ENCODE measurements around the gene BTBD7.
"Not testable (repeated sequence)": the region's sequence is repeated elsewhere in the genome, so short reads cannot be mapped to it uniquely, and the experiment has no call there.

Gene BTBD7, protein sequence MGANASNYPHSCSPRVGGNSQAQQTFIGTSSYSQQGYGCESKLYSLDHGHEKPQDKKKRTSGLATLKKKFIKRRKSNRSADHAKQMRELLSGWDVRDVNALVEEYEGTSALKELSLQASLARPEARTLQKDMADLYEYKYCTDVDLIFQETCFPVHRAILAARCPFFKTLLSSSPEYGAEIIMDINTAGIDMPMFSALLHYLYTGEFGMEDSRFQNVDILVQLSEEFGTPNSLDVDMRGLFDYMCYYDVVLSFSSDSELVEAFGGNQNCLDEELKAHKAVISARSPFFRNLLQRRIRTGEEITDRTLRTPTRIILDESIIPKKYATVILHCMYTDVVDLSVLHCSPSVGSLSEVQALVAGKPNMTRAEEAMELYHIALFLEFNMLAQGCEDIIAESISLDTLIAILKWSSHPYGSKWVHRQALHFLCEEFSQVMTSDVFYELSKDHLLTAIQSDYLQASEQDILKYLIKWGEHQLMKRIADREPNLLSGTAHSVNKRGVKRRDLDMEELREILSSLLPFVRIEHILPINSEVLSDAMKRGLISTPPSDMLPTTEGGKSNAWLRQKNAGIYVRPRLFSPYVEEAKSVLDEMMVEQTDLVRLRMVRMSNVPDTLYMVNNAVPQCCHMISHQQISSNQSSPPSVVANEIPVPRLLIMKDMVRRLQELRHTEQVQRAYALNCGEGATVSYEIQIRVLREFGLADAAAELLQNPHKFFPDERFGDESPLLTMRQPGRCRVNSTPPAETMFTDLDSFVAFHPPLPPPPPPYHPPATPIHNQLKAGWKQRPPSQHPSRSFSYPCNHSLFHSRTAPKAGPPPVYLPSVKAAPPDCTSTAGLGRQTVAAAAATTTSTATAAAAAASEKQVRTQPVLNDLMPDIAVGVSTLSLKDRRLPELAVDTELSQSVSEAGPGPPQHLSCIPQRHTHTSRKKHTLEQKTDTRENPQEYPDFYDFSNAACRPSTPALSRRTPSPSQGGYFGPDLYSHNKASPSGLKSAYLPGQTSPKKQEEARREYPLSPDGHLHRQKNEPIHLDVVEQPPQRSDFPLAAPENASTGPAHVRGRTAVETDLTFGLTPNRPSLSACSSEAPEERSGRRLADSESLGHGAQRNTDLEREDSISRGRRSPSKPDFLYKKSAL

GRCh38 chr14:93332853-93333630 lies at the start of gene BTBD7:
Gene BTBD7, minus strand, starts transcription at chr14:93333036. Its CDS starts 36,985 bp downstream, at chr14:93296051.
- peak; percentile 94 for DNase-seq
- in situ Hi-C loops (cut with HindIII; ENCODE audit: low pct_ligation_motif_present, low pct_unique_long_range_greater_than_20kb, low sequenced_read_pairs): no loop called here

- in situ Hi-C loops (cut with HindIII; ENCODE audit: low pct_ligation_motif_present, low pct_unique_long_range_greater_than_20kb, low sequenced_read_pairs): no loop called here
- DNase-seq: no peak
These were observed 48.8 kb upstream of the BTBD7 start for GRCh38 chr14:93381644-93382043.

- in situ Hi-C loops (cut with HindIII; ENCODE audit: low pct_ligation_motif_present, low pct_unique_long_range_greater_than_20kb, low sequenced_read_pairs): no loop called here
These were observed 47.0 kb upstream of the BTBD7 start for GRCh38 chr14:93379831-93380230.

DNA sequence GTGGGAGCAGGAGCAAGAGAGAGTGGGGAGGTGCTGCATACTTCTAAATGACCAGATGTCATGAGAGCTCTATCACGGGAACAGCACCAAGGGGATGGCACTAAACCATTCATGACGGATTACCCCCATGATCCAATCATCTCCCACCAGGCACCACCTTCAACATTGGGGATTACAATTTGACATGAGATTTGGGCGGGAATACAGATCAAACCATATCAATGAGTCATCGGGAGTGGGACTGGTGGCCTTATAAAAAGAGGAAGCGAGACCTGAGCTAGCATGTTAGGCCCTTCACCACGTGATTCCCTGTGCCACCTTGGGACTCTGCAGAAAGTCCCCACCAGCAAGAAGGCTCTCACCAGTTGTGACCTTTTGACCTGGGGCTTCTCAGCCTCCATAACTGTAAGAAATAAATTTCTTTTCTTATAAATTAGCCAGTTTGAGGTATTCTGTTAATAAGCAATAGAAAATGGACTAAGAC lies 42.9 kb upstream of the BTBD7 start:
- no peak for DNase-seq

More at GRCh38 chr14:93379831-93380230, 47.0 kb upstream of the BTBD7 start:
- no peak for DNase-seq

GRCh38 chr14:93369713-93370266 lies 37.0 kb upstream of the BTBD7 start:
- no peak for DNase-seq
- in situ Hi-C loops (cut with HindIII; ENCODE audit: low pct_ligation_motif_present, low pct_unique_long_range_greater_than_20kb, low sequenced_read_pairs): no loop called here

More for the DNA sequence above, 42.9 kb upstream of the BTBD7 start:
- in situ Hi-C loops (cut with HindIII; ENCODE audit: low pct_ligation_motif_present, low pct_unique_long_range_greater_than_20kb, low sequenced_read_pairs): no loop called here

DNA sequence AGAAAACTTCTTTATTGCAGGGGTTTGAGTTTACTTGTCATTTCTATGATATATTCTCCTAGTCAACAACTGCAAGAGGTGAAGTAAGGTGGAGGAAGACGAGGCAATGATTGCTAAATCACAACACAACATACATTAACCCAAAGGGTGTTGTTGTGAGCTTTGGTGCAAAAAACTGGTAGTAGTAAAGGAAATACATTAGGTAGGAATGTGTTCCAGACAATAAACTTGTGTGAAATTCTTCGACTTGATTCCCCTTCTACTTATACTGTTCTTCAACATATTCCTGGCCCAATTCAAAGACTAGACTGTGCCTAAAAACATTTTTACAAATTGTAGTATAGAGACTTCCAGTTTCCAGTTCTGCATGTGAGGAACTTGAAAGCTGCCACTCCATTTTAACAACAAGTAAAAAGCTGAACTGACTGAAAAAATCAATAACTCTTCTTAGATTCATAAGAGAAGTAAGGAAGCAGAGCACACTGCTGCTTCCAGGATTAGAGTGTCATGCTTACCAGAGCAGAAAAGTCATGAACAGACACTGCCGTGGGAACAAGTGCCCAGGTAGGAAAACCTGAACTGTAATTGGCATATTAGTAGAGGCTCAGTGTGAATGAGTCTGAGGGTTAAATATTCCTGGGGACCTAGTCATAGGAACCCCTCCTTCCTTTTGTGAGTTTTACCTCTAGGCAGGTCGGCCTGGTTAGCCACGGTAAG lies 36.3 kb upstream of the BTBD7 start:
- in situ Hi-C loops (cut with HindIII; ENCODE audit: low pct_ligation_motif_present, low pct_unique_long_range_greater_than_20kb, low sequenced_read_pairs): no loop called here

GRCh38 chr14:93354873-93355272 lies 22.0 kb upstream of the BTBD7 start:
- DNase-seq; in situ Hi-C loops (cut with HindIII; ENCODE audit: low pct_ligation_motif_present, low pct_unique_long_range_greater_than_20kb, low sequenced_read_pairs): not testable (repeated sequence)

More for the DNA sequence above, 36.3 kb upstream of the BTBD7 start:
- no peak for DNase-seq

DNA sequence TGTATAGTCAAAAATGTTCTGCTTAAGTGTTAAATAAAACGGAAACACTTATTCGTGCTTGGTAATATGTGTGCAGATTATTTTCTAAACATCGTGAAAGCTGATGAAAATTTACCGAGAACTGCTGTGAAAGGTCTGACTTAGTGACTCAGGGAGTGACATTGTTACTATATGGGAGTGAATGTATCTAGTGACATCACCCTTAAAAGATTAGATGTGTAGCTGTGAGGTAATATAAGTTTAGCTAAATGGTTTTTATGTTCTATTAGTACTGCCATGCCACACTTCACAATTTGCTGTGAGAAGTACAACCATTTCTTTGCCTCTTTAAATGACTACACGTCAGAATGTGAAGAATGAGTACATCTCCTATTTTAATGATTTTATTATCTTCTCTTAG lies 15.5 kb upstream of the BTBD7 start:
- DNase-seq: no peak
- in situ Hi-C loops (cut with HindIII; ENCODE audit: low pct_ligation_motif_present, low pct_unique_long_range_greater_than_20kb, low sequenced_read_pairs): no loop called here

- in situ Hi-C loops (cut with HindIII; ENCODE audit: low pct_ligation_motif_present, low pct_unique_long_range_greater_than_20kb, low sequenced_read_pairs): no loop called here
- DNase-seq: no peak
These were observed 15.0 kb upstream of the BTBD7 start for GRCh38 chr14:93347850-93348249.

DNA sequence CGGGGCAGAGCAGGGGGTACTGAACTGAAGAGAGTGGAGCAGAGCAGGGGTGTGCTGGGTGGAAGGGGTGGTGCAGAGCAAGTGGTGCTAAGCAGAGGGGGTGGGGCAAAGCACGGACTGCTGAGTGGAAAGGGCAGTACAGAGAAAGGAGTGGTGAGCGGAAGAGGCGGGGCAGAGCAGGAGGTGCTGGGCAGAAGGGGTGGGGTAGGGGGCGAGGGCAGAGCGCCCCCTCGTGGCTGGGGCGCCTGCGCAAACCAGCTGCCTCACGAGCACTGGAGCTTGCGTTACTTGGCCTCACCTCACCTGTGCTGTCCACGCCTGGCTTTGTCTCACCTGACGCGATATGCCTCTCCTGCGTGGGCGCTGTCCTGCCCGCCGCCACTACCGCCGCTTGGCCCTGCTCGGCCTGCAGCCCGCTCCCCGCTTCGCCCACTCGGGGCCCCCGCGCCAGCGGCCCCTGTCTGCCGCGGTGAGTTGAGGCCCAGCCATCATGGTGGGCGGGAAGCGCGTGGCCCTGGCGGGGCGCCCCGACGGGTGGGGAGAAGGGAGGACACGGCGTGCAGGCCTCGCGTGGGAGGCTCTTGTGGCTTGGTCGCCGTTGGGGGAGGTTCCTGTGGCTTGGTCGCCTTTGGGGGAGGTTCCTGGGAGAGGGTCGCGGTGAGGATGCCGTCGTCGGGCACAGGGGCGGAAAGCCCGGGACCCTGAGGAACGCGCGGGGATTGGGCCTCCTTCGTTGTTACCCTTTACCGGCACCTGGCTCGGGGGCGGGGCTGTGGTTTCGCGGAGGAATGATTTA lies 14.3 kb upstream of the BTBD7 start, which contains the start of gene COX8C:
TSS of gene COX8C (plus strand) at position 257 of the 796 bp plus-strand sequence. CDS start at position 344, 87 bp downstream.
- in situ Hi-C loops (cut with HindIII; ENCODE audit: low pct_ligation_motif_present, low pct_unique_long_range_greater_than_20kb, low sequenced_read_pairs): no loop called here
- no peak for DNase-seq

DNA sequence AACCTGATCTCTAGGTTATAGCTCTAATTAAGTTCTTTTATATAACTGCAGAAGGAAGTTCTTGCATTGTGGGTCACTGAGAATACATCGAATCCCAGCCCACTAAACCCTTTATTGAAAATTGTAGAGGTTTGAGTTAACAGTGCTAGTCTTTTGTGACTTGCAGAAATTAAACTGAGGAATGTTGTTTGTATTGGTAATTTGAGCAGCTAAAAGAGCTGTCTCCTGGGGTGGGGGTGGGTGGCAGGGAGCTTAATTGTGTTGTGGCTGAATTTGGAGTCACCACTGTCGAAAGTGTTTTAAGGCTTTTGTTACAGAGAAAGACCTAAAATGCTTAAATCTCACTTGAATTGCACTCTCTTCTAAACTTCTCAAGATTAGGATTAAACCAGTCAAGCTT lies 11.0 kb upstream of the BTBD7 start:
- in situ Hi-C loops (cut with HindIII; ENCODE audit: low pct_ligation_motif_present, low pct_unique_long_range_greater_than_20kb, low sequenced_read_pairs): no loop called here
- no peak for DNase-seq

DNA sequence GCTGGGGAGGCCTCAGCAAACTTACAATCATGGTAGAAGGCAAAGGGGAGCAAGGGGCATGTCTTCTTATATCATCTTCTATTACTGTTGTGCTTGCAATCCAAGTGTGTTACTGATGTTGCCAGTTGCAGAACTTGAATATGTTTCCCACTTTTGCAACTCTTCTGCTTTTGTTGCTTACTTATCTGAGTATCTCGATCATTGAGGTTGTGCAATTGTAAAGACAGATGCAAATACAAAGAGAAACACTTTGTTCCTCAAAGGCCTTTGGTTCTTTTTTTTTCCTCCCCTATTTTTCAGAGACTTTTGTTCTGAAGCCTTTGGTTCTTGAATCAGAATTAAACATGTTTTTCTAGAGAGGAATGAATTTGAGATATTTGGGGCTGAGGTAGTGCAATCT lies 10.4 kb upstream of the BTBD7 start:
- in situ Hi-C loops (cut with HindIII; ENCODE audit: low pct_ligation_motif_present, low pct_unique_long_range_greater_than_20kb, low sequenced_read_pairs): no loop called here
- no peak for DNase-seq

DNA sequence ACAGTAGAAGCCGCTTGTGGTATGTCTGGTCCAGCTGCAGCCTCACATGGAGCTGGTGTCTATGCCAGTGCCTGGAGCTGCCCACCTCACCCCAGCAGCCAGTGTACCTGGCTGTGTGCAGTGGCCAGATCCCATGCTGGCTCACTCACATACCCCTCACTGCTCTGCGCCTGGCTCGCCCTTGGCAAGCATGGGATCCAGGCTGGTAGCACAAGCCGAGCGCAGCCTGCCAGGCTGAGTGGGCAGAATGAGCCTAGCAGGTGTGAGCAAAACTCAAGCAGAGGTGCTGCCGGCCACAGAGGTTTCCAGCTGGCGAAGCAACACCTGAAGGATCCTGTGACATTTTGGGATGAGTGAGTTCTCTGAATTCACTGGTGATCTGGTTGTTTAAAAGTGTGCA lies 5.0 kb upstream of the BTBD7 start:
- in situ Hi-C loops (cut with HindIII; ENCODE audit: low pct_ligation_motif_present, low pct_unique_long_range_greater_than_20kb, low sequenced_read_pairs): no loop called here
- no peak for DNase-seq

GRCh38 chr14:93337143-93337753 lies 4.4 kb upstream of the BTBD7 start:
- in situ Hi-C loops (cut with HindIII; ENCODE audit: low pct_ligation_motif_present, low pct_unique_long_range_greater_than_20kb, low sequenced_read_pairs): no loop called here
- no peak for DNase-seq

DNA sequence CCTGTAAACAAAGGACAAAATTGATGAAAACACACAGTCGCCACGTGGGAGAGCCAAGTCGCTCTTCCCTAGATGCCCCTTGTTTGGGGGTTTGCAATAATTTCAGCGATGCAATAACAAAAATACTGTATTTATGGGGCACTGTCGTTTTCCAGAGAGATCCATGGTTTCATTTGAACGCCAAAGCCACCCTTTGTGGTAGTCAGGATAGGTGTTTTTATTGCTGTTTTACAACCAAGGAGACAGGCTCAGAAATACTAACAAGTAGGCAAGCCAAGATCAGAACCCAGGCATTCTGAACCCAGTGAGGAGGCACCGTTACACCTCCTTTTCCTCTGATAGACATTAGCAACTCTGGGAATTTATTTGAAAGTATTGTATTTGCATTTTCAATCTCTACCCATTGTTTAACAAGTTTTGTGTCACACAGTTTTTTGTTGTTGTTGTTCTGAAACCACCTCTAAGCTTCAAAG lies 831 bp upstream of the BTBD7 start:
- no peak for DNase-seq
- in situ Hi-C loops (cut with HindIII; ENCODE audit: low pct_ligation_motif_present, low pct_unique_long_range_greater_than_20kb, low sequenced_read_pairs): no loop called here

DNA sequence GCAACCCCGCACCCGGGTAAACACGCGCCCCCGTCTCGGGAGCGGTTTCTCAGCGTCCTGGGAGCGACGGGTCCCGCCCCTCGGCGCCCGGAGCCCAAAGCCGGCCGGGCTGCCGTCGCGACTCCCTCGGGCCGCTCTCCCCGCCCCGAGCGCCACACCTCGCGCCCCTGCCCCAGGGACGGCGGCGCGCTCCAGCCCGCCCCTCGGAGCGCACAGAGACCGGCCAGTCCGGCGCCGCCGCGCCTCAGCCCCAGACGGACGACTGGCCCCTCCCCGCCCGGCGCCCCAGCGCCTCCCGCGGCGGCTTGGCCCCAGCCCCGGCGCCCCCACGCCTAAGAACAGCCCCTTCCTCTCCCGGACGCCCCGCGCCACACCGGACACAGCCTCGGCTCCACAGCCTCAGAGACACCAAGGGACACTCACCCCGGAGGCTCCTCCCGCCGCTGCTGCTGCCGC lies 411 bp downstream of the BTBD7 start:
- DNase-seq: peak; percentile 46

More for the DNA sequence above, 411 bp downstream of the BTBD7 start:
- in situ Hi-C loops (cut with HindIII; ENCODE audit: low pct_ligation_motif_present, low pct_unique_long_range_greater_than_20kb, low sequenced_read_pairs): no loop called here
